ENCODE measurements around the gene FBXO15.

- TF ChIP-seq CTCF (conservative IDR thresholded peaks at IDR 0.05) (no peak), ZFX (IDR thresholded peaks at IDR 0.05) (no peak)
Observed at GRCh38 chr18:74153793-74154192, 6.2 kb upstream of the FBXO15 start.
